HCT116 (cell line): ENCODE data around the gene CCND1. TPM values are rescaled to one million over a fixed set of nuclear protein-coding genes. Genes with fewer than 3 reads are reported as not detected.
A peak's percentile ranks its signal among the peaks of the same experiment; 100 is the strongest.

Experiments
- ATAC-seq: fragments of 200-7000 bp; cut with Tn5 transposase; 2 replicates; pipeline ENCODE4 v1.9.1; 2020; ENCODE audit warnings: mild to moderate bottlenecking, moderate library complexity
- BruUV-seq: library from RNA; stranded (reverse); fragments of 400-500 nt; replicated peaks from 2 replicates; lab custom pipeline; 2021; lab: Mats Ljungman, UMichigan
- CTCF ChIA-PET: fragments of 300-600 bp; sonication (Branson Sonifier 250); formaldehyde crosslinking; loops from one replicate; lab custom pipeline; 2021; ENCODE audit warnings: antibody characterized with exemption; lab: Charles Lee
- POLR2A ChIA-PET: fragments of 300-600, 350-600 bp; sonication (Branson Sonifier 250); formaldehyde crosslinking; loops from one replicate; lab custom pipeline; 2021; ENCODE audit warnings: antibody characterized with exemption; lab: Charles Lee
- RAD21 ChIA-PET, 2 experiments: fragments of 300-600 bp; sonication (Branson Sonifier 250); formaldehyde crosslinking; loops; one replicate each; lab custom pipeline; 2023; ENCODE audit warnings: low total read pairs in 2 of 2; ENCODE audit not compliant: uncharacterized antibody in 2 of 2, unreplicated experiment in 2 of 2, low non-redundant PET in 1 of 2; lab: Charles Lee
- DNase-seq: peaks from one replicate; pipeline ENCODE4 v3.0.0-alpha.2; 2010; ENCODE audit warnings: low read depth, low spot score
- H2AFZ ChIP-seq: fragments of 200-600 bp; shearing (Covaris generic), sonication (generic); 2 replicates; pipeline ENCODE4 v1.6.1; 2017; ENCODE audit warnings: low read depth, mixed run types, mixed read lengths, antibody characterized with exemption, low read length; ENCODE audit not compliant: poor library complexity, severe bottlenecking
- H3K27ac ChIP-seq: 2 replicates; pipeline ENCODE4 v1.5.1; 2012; ENCODE audit warnings: low read depth, low read length
- H3K27me3 ChIP-seq: fragments of 200-600 bp; sonication (generic); 2 replicates; pipeline ENCODE4 v1.6.1; 2016; ENCODE audit warnings: mixed run types, low read length, mixed read lengths; ENCODE audit not compliant: insufficient read depth
- H3K36me3 ChIP-seq, 2 experiments: fragments of 200-500 bp in 1 of 2; fragments of 200-600 bp in 1 of 2; sonication (Bioruptor generic) in 1 of 2; sonication (generic) in 1 of 2; 2 replicates each; pipeline versions ENCODE4 v1.5.1 to v1.6.1; 2014 to 2016; ENCODE audit warnings: low read length in 2 of 2, inconsistent platforms in 1 of 2, mixed read lengths in 1 of 2, mixed run types in 1 of 2; ENCODE audit not compliant: insufficient read depth in 2 of 2, control insufficient read depth in 1 of 2
- H3K4me1 ChIP-seq, 2 experiments: fragments of 200-600 bp in 1 of 2; sonication (generic) in 1 of 2; 2 replicates each; pipeline versions ENCODE4 v1.5.1 to v1.6.1; 2012 to 2017; ENCODE audit warnings: low read length in 2 of 2, inconsistent platforms in 1 of 2, mild to moderate bottlenecking in 1 of 2, mixed read lengths in 1 of 2, mixed run types in 1 of 2, moderate library complexity in 1 of 2; ENCODE audit not compliant: insufficient read depth in 2 of 2, control insufficient read depth in 1 of 2
- H3K4me2 ChIP-seq: fragments of 200-600 bp; sonication (generic); 2 replicates; pipeline ENCODE4 v1.6.1; 2017; ENCODE audit warnings: mixed run types, low read length, mixed read lengths
- H3K4me3 ChIP-seq, 2 experiments: fragments of 200-600 bp in 1 of 2; sonication (generic) in 1 of 2; replicated peaks in 1 of 2; 2 replicates each; pipeline ENCODE4 v1.5.1; 2011 to 2016; ENCODE audit warnings: low read length in 2 of 2, control low read depth in 1 of 2, low read depth in 1 of 2, mild to moderate bottlenecking in 1 of 2, mixed read lengths in 1 of 2, mixed run types in 1 of 2
- H3K79me2 ChIP-seq: fragments of 200-600 bp; sonication (generic); 2 replicates; pipeline ENCODE4 v1.6.1; 2017; ENCODE audit warnings: mild to moderate bottlenecking, mixed run types, low read length, moderate library complexity, mixed read lengths; ENCODE audit not compliant: insufficient read depth
- H3K9ac ChIP-seq: fragments of 200-600 bp; sonication (generic); 2 replicates; pipeline ENCODE4 v1.6.1; 2016; ENCODE audit warnings: low read length, mixed read lengths
- H3K9me2 ChIP-seq: fragments of 200-600 bp; sonication (generic), shearing (Covaris generic); 2 replicates; pipeline ENCODE4 v1.6.1; 2017; ENCODE audit warnings: mixed run types, mild to moderate bottlenecking, moderate library complexity; ENCODE audit not compliant: insufficient read depth
- H3K9me3 ChIP-seq, 2 experiments: fragments of 200-500 bp in 1 of 2; fragments of 200-600 bp in 1 of 2; sonication (Bioruptor generic) in 1 of 2; sonication (generic) in 1 of 2; 2 replicates each; pipeline ENCODE4 v1.6.1; 2014 to 2017; ENCODE audit warnings: low read length in 2 of 2, mixed read lengths in 2 of 2, inconsistent platforms in 1 of 2, low read depth in 1 of 2, mild to moderate bottlenecking in 1 of 2, mixed run types in 1 of 2, moderate library complexity in 1 of 2; ENCODE audit not compliant: control insufficient read depth in 1 of 2, insufficient read depth in 1 of 2
- H4K20me1 ChIP-seq: fragments of 200-600 bp; sonication (generic), shearing (Covaris generic); 2 replicates; pipeline ENCODE4 v1.6.1; 2017; ENCODE audit warnings: mixed run types, mild to moderate bottlenecking, moderate library complexity; ENCODE audit not compliant: insufficient read depth
- ELF1 ChIP-seq: IDR thresholded peaks from 2 replicates; pipeline ENCODE4 v1.6.1; 2012; ENCODE audit warnings: low read depth, borderline replicate concordance
- FOSL1 ChIP-seq: IDR thresholded peaks from 2 replicates; pipeline ENCODE4 v1.6.1; 2012; ENCODE audit warnings: low read depth
- POLR2AphosphoS5 ChIP-seq: IDR thresholded peaks from 2 replicates; pipeline ENCODE4 v1.6.1; 2011; ENCODE audit warnings: mild to moderate bottlenecking, low read depth, low read length, moderate library complexity
- SP1 ChIP-seq: IDR thresholded peaks from 2 replicates; pipeline ENCODE4 v1.6.1; 2012; ENCODE audit warnings: low read depth
- SRF ChIP-seq: IDR thresholded peaks from 2 replicates; pipeline ENCODE4 v1.6.1; 2012; ENCODE audit warnings: low read depth
- TCF7L2 ChIP-seq: IDR thresholded peaks from 2 replicates; pipeline ENCODE4 v1.7.0; 2011; ENCODE audit warnings: borderline replicate concordance, inconsistent platforms; ENCODE audit not compliant: insufficient read depth, insufficient read length; ENCODE audit errors: extremely low read depth
- YY1 ChIP-seq: IDR thresholded peaks from 2 replicates; pipeline ENCODE4 v1.6.1; 2011; ENCODE audit warnings: low read length, low read depth, moderate library complexity, mild to moderate bottlenecking; ENCODE audit not compliant: insufficient replicate concordance; ENCODE audit errors: extremely low read depth
- ZFX ChIP-seq: fragments of 450-650 bp; IDR thresholded peaks from 2 replicates; pipeline ENCODE4 v1.6.1; 2017
- ZNF274 ChIP-seq: fragments of 200-500 bp; sonication (Bioruptor generic); IDR thresholded peaks from 2 replicates; pipeline ENCODE4 v1.6.1; 2014; ENCODE audit warnings: mild to moderate bottlenecking, low read depth, low read length, inconsistent platforms
- intact Hi-C: fragments of 100-400 bp; cut with micrococcal nuclease; formaldehyde crosslinking; loops from 2 replicates; pipeline ENCODE4 v1.10.0; 2022
- total RNA-seq: library from RNA; stranded (reverse); gene quantifications from one replicate; pipeline ENCODE4 v1.2.1, GENCODE V29; 2021; ENCODE audit not compliant: unreplicated experiment
- TF ChIP-seq, protein P1 (sequence below): IDR thresholded peaks from 2 replicates; pipeline ENCODE4 v1.6.1; 2011; ENCODE audit warnings: mild to moderate bottlenecking, low read length, moderate library complexity; ENCODE audit not compliant: insufficient replicate concordance; ENCODE audit errors: extremely low read depth

CCND1 gene
- total RNA-seq, 1 experiment from 2014 or later, result 601 TPM

DNA sequence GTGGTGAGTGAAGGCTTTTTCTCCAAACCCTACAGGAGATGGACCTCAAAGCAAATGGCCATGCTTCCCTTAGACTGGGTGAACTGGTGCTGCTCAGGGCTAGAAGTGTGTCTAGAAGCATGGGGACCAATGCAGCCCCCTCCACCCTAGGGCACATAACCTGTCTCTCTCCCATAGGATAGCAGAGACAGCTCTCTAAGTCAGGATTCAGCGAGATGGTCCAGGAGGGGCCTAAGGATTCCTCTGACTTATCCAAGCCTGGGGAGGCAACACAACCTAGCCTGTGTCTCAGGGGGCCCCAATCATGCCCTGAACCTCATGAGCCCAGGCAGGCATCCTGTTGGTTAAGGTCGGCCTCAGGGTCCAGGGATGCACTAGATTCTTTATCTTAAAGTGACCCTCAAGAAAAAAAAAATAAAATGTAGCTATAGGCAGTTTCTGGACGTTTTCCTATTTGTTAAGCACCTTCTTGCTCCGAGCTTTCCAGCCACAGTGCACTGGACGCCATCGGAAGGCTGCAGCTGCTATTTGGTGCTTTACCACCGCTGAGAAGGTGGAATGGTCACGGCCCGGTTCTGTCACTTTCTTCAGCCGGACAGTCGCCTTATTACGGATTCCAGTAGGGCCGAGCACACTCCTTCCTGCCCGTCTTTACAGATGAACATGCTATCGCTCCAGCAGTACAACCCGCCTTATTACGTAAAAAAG lies 5.0 kb upstream of the CCND1 start:
- TSS peak; percentile 25 for BruUV-seq
- peaks cover 11% of the 10 kb centered on the region for H3K79me2 ChIP-seq
- no peaks in the 10 kb centered on the region for H3K9me2 ChIP-seq
- no peaks in the 10 kb centered on the region for H3K9me3 ChIP-seq
- H4K20me1 ChIP-seq, result no peaks in the 10 kb centered on the region
- intact Hi-C loops, result loop anchor here (5.0 kb wide), 2 partner anchors 139 to 254 kb away; no protein-coding TSS in a partner anchor
- H2AFZ ChIP-seq, result peak overlapping the region; percentile 85
- TF ChIP-seq SRF (no peak), ZFX (no peak), FOSL1 (no peak), ELF1 (no peak), ZNF274 (no peak)
- no peaks in the 10 kb centered on the region for H3K36me3 ChIP-seq
- H3K4me1 ChIP-seq, result peaks cover 10 to 63% of the 10 kb centered on the region in 2 experiments
- H3K9ac ChIP-seq, result peak overlapping the region; percentile 100
- H3K27ac ChIP-seq, result peak overlapping the region; percentile 96
- RAD21 ChIA-PET, result no interaction called here
- peak overlapping the region; percentile 96 to 99 for H3K4me3 ChIP-seq
- CTCF ChIA-PET, result no interaction called here
- peak overlapping the region; percentile 90 for H3K4me2 ChIP-seq
- H3K27me3 ChIP-seq, result no peaks in the 10 kb centered on the region
- POLR2A ChIA-PET, result interaction anchor here (1.0 kb wide), 1 partner anchor 339 kb away, joined by 7 read pairs; no protein-coding TSS in a partner anchor
- no peak for DNase-seq
- ATAC-seq, result no peak

DNA sequence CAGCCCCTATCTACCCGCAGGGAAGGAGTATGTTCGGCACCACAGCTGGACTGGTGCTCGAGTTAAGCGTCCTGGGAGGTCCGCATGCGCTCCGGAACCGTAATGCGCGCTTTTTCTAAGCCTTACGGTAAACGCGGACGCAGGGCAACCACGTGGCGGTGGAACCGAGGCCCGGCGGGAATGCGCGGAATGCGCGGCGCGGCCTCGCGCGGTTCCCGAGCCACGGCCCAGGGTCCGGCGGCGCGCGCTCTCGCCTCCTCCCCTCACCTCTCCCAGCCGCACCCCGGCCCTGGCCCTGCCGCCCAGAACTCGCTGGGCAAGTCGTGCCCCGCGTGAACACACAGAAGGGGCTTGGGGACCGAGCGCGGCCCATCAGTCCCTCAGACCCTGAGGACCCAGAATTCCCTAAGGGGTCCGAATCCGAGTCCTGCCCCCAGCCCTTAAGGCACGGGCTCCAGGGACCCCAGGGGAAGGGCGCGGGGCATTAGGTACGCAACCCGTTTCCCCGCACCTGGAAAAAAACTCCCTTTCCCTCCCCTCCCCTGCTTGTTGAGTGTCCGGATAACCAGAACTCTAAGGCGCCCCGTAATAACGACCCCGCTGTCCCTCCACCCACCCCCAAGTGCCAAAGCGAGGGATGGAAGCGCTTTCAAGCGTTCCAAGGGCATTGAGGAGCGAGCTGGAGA lies 4.3 kb upstream of the CCND1 start:
- BruUV-seq, result no TSS peak
- peak overlapping the region; percentile 96 for H3K27ac ChIP-seq
- H4K20me1 ChIP-seq, result no peaks in the 10 kb centered on the region
- H2AFZ ChIP-seq, result peak overlapping the region; percentile 85
- ChIA-PET RAD21 (no interaction called here), POLR2A (interaction anchor here (1.0 kb wide), 1 partner anchor 340 kb away, joined by 7 read pairs; no protein-coding TSS in a partner anchor)
- peak overlapping the region; percentile 96 to 99 for H3K4me3 ChIP-seq
- H3K9me2 ChIP-seq, result no peaks in the 10 kb centered on the region
- peak overlapping the region; percentile 90 for H3K4me2 ChIP-seq
- ATAC-seq, result peak; percentile 41
- no peaks in the 10 kb centered on the region for H3K9me3 ChIP-seq
- no peaks in the 10 kb centered on the region for H3K27me3 ChIP-seq
- peak overlapping the region; percentile 100 for H3K9ac ChIP-seq
- H3K79me2 ChIP-seq, result peaks cover 18% of the 10 kb centered on the region
- TF ChIP-seq, protein P1, sequence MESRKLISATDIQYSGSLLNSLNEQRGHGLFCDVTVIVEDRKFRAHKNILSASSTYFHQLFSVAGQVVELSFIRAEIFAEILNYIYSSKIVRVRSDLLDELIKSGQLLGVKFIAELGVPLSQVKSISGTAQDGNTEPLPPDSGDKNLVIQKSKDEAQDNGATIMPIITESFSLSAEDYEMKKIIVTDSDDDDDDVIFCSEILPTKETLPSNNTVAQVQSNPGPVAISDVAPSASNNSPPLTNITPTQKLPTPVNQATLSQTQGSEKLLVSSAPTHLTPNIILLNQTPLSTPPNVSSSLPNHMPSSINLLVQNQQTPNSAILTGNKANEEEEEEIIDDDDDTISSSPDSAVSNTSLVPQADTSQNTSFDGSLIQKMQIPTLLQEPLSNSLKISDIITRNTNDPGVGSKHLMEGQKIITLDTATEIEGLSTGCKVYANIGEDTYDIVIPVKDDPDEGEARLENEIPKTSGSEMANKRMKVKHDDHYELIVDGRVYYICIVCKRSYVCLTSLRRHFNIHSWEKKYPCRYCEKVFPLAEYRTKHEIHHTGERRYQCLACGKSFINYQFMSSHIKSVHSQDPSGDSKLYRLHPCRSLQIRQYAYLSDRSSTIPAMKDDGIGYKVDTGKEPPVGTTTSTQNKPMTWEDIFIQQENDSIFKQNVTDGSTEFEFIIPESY, result peak; percentile 28
- TF ChIP-seq SP1, result no peak
- TF ChIP-seq TCF7L2, result peak; percentile 64
- no peak for TF ChIP-seq SRF
- peak; percentile 60 for TF ChIP-seq YY1
- TF ChIP-seq ZFX, result peak; percentile 41; the same call in 1 of the 2 replicates
- TF ChIP-seq POLR2AphosphoS5, result peak; percentile 39; the same call in 1 of the 2 replicates
- TF ChIP-seq, all 23 proteins: peak for 5
- CTCF ChIA-PET, result no interaction called here
- intact Hi-C loops, result loop anchor here (5.0 kb wide), 2 partner anchors 139 to 254 kb away; no protein-coding TSS in a partner anchor
- Histone ChIP-seq H3K36me3 (no peaks in the 10 kb centered on the region), H3K4me1 (peaks cover 10 to 63% of the 10 kb centered on the region in 2 experiments)
- peak; percentile 80 for DNase-seq
